ENCODE data around the gene UBLCP1.
"Not testable (repeated sequence)": the region's sequence is repeated elsewhere in the genome, so short reads cannot be mapped to it uniquely, and the experiment has no call there.

The UBLCP1 gene

GRCh38 chr5:159290741-159291140 is 27.7 kb downstream of the UBLCP1 start:
- Histone ChIP-seq H3K4me3 (ENCODE audit: control insufficient read depth in 1 of 7, extremely low read depth in 1 of 7, insufficient read depth in 4 of 7, low read depth in 2 of 7, low read length in 6 of 7) (no peak overlapping the region), H3K27ac (ENCODE audit: insufficient read depth in 1 of 2, low read depth in 1 of 2, low read length in 2 of 2, poor library complexity in 1 of 2, severe bottlenecking in 2 of 2) (no peak overlapping the region), H3K36me3 (ENCODE audit: control insufficient read depth in 4 of 4, insufficient read depth in 4 of 4, low read length in 3 of 4) (no peaks in the 10 kb centered on the region), H3K4me1 (ENCODE audit: control extremely low read depth in 1 of 4, control insufficient read depth in 4 of 4, insufficient read depth in 4 of 4, low read length in 3 of 4) (peaks cover 0 to 4% (median 2%) of the 10 kb centered on the region in 4 experiments), H3K9me3 (ENCODE audit: control extremely low read depth in 1 of 5, control insufficient read depth in 4 of 5, insufficient read depth in 2 of 5, low read depth in 1 of 5, low read length in 4 of 5) (no peaks in the 10 kb centered on the region), H3K27me3 (replicated peaks in 2 of 5; ENCODE audit: control insufficient read depth in 4 of 5, insufficient read depth in 5 of 5, low read length in 4 of 5) (no peaks in the 10 kb centered on the region)
- ChIA-PET CTCF (interaction anchor here (0.7 to 5.4 kb wide), 5 partner anchors 11 to 696 kb away, joined by 3 to 27 read pairs (median 6); no protein-coding TSS in a partner anchor), POLR2A (no interaction called here)
- peak in 1 of 3 donors; percentile 37 for DNase-seq
- 20% methylated on average over 4 of the region's 4 CpGs for WGBS (ENCODE audit: insufficient coverage)

DNA sequence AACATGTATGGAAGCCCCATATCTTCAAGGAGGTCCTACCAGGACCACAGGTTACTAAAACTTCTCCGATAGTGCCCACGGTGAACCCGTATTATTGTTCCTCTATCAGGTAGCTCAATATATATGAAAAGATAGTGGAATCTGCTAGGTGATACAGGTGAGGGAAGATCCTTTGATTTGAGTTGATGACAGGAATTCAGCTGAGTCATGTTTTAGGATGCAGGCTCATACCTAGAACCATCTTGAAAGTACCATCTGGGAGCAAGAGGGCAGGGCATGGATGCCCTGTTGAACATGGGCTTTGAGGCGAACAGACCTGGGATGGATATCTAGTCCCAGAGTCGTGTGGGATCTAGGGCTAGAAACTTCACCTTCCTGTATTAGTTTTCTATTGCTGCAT is 31.8 kb downstream of the UBLCP1 start:
- H3K36me3 ChIP-seq (ENCODE audit: control insufficient read depth in 4 of 4, insufficient read depth in 4 of 4, low read length in 3 of 4): no peaks in the 10 kb centered on the region
- WGBS (ENCODE audit: insufficient coverage): 100% methylated on average over 2 of the region's 5 CpGs
- POLR2A ChIA-PET: no interaction called here
- H3K9me3 ChIP-seq (ENCODE audit: control extremely low read depth in 1 of 5, control insufficient read depth in 4 of 5, insufficient read depth in 2 of 5, low read depth in 1 of 5, low read length in 4 of 5): peaks cover 0 to 20% (median 5%) of the 10 kb centered on the region in 5 experiments
- CTCF ChIA-PET: interaction anchor here (0.6 to 1.4 kb wide), 2 partner anchors 8 to 693 kb away, joined by 3 to 4 read pairs; no protein-coding TSS in a partner anchor
- no peak overlapping the region for H3K4me3 ChIP-seq (ENCODE audit: control insufficient read depth in 1 of 7, extremely low read depth in 1 of 7, insufficient read depth in 4 of 7, low read depth in 2 of 7, low read length in 6 of 7)
- no peak for DNase-seq
- H3K27me3 ChIP-seq (replicated peaks in 2 of 5; ENCODE audit: control insufficient read depth in 4 of 5, insufficient read depth in 5 of 5, low read length in 4 of 5): no peaks in the 10 kb centered on the region
- H3K27ac ChIP-seq (ENCODE audit: insufficient read depth in 1 of 2, low read depth in 1 of 2, low read length in 2 of 2, poor library complexity in 1 of 2, severe bottlenecking in 2 of 2): no peak overlapping the region
- peaks cover 0 to 4% (median 2%) of the 10 kb centered on the region in 4 experiments for H3K4me1 ChIP-seq (ENCODE audit: control extremely low read depth in 1 of 4, control insufficient read depth in 4 of 4, insufficient read depth in 4 of 4, low read length in 3 of 4)

DNA sequence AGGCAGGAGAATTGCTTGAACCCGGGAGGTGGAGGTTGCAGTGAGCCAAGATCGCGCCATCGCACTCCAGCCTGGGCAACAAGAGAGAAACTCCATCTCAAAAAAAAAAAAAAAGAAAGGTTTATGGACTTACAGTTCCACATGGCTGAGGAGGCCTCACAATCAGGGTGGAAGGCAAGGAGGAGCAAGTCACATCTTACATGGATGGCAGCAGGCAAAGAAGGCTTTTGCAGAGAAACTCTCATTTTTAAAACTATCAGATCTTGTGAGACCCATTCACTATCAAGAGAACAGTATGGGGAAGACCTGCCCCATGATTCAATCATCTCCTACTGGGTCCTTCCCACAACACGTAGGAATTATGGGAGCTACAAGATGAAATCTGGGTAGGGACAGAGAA is 34.2 kb downstream of the UBLCP1 start:
- CTCF ChIA-PET: interaction anchor here (1.2 kb wide), 1 partner anchor 8 kb away, joined by 3 read pairs; no protein-coding TSS in a partner anchor
- H3K9me3 ChIP-seq (ENCODE audit: control extremely low read depth in 1 of 5, control insufficient read depth in 4 of 5, insufficient read depth in 2 of 5, low read depth in 1 of 5, low read length in 4 of 5): peaks cover 0 to 33% (median 11%) of the 10 kb centered on the region in 5 experiments
- no CpG with 5 or more reads among the region's 5 CpGs for WGBS (ENCODE audit: insufficient coverage)
- H3K27me3 ChIP-seq (replicated peaks in 2 of 5; ENCODE audit: control insufficient read depth in 4 of 5, insufficient read depth in 5 of 5, low read length in 4 of 5); H3K4me3 ChIP-seq (ENCODE audit: control insufficient read depth in 1 of 7, extremely low read depth in 1 of 7, insufficient read depth in 4 of 7, low read depth in 2 of 7, low read length in 6 of 7); POLR2A ChIA-PET; DNase-seq; H3K27ac ChIP-seq (ENCODE audit: insufficient read depth in 1 of 2, low read depth in 1 of 2, low read length in 2 of 2, poor library complexity in 1 of 2, severe bottlenecking in 2 of 2); H3K4me1 ChIP-seq (ENCODE audit: control extremely low read depth in 1 of 4, control insufficient read depth in 4 of 4, insufficient read depth in 4 of 4, low read length in 3 of 4); H3K36me3 ChIP-seq (ENCODE audit: control insufficient read depth in 4 of 4, insufficient read depth in 4 of 4, low read length in 3 of 4): not testable (repeated sequence)

GRCh38 chr5:159301466-159301865 is 38.4 kb downstream of the UBLCP1 start:
- no peak for DNase-seq
- Histone ChIP-seq H3K36me3 (ENCODE audit: control insufficient read depth in 4 of 4, insufficient read depth in 4 of 4, low read length in 3 of 4) (no peaks in the 10 kb centered on the region), H3K27ac (ENCODE audit: insufficient read depth in 1 of 2, low read depth in 1 of 2, low read length in 2 of 2, poor library complexity in 1 of 2, severe bottlenecking in 2 of 2) (no peak overlapping the region), H3K9me3 (ENCODE audit: control extremely low read depth in 1 of 5, control insufficient read depth in 4 of 5, insufficient read depth in 2 of 5, low read depth in 1 of 5, low read length in 4 of 5) (peaks cover 0 to 46% (median 19%) of the 10 kb centered on the region in 5 experiments), H3K4me1 (ENCODE audit: control extremely low read depth in 1 of 4, control insufficient read depth in 4 of 4, insufficient read depth in 4 of 4, low read length in 3 of 4) (no peaks in the 10 kb centered on the region), H3K27me3 (replicated peaks in 2 of 5; ENCODE audit: control insufficient read depth in 4 of 5, insufficient read depth in 5 of 5, low read length in 4 of 5) (no peaks in the 10 kb centered on the region), H3K4me3 (ENCODE audit: control insufficient read depth in 1 of 7, extremely low read depth in 1 of 7, insufficient read depth in 4 of 7, low read depth in 2 of 7, low read length in 6 of 7) (no peak overlapping the region)
- ChIA-PET POLR2A (no interaction called here), CTCF (interaction anchor here (1.2 kb wide), 1 partner anchor 9 kb away, joined by 4 read pairs; no protein-coding TSS in a partner anchor)
- WGBS (ENCODE audit: insufficient coverage): no CpG with 5 or more reads among the region's 3 CpGs

GRCh38 chr5:159301929-159302860 is 39.1 kb downstream of the UBLCP1 start:
- POLR2A ChIA-PET; H3K27me3 ChIP-seq (replicated peaks in 2 of 5; ENCODE audit: control insufficient read depth in 4 of 5, insufficient read depth in 5 of 5, low read length in 4 of 5); H3K4me1 ChIP-seq (ENCODE audit: control extremely low read depth in 1 of 4, control insufficient read depth in 4 of 4, insufficient read depth in 4 of 4, low read length in 3 of 4); H3K36me3 ChIP-seq (ENCODE audit: control insufficient read depth in 4 of 4, insufficient read depth in 4 of 4, low read length in 3 of 4); H3K4me3 ChIP-seq (ENCODE audit: control insufficient read depth in 1 of 7, extremely low read depth in 1 of 7, insufficient read depth in 4 of 7, low read depth in 2 of 7, low read length in 6 of 7): not testable (repeated sequence)
- H3K27ac ChIP-seq (ENCODE audit: insufficient read depth in 1 of 2, low read depth in 1 of 2, low read length in 2 of 2, poor library complexity in 1 of 2, severe bottlenecking in 2 of 2): peak overlapping the region in 1 of 2 experiments; percentile 34
- 77% methylated on average over 7 of the region's 13 CpGs for WGBS (ENCODE audit: insufficient coverage)
- CTCF ChIA-PET: interaction anchor here (1.2 kb wide), 1 partner anchor 8 kb away, joined by 4 read pairs; no protein-coding TSS in a partner anchor
- peak; percentile 23 to 83 (median 74) for DNase-seq
- H3K9me3 ChIP-seq (ENCODE audit: control extremely low read depth in 1 of 5, control insufficient read depth in 4 of 5, insufficient read depth in 2 of 5, low read depth in 1 of 5, low read length in 4 of 5): peaks cover 0 to 46% (median 19%) of the 10 kb centered on the region in 5 experiments

- ChIA-PET CTCF (interaction anchor here (1.3 kb wide), 1 partner anchor 17 kb away, joined by 4 read pairs; no protein-coding TSS in a partner anchor), POLR2A (no interaction called here)
- WGBS (ENCODE audit: insufficient coverage): 100% methylated on average over 4 of the region's 4 CpGs
- H3K36me3 ChIP-seq (ENCODE audit: control insufficient read depth in 4 of 4, insufficient read depth in 4 of 4, low read length in 3 of 4): no peaks in the 10 kb centered on the region
- H3K27ac ChIP-seq (ENCODE audit: insufficient read depth in 1 of 2, low read depth in 1 of 2, low read length in 2 of 2, poor library complexity in 1 of 2, severe bottlenecking in 2 of 2): no peak overlapping the region
- DNase-seq: no peak
- no peaks in the 10 kb centered on the region for H3K4me1 ChIP-seq (ENCODE audit: control extremely low read depth in 1 of 4, control insufficient read depth in 4 of 4, insufficient read depth in 4 of 4, low read length in 3 of 4)
- H3K9me3 ChIP-seq (ENCODE audit: control extremely low read depth in 1 of 5, control insufficient read depth in 4 of 5, insufficient read depth in 2 of 5, low read depth in 1 of 5, low read length in 4 of 5): peaks cover 0 to 35% (median 19%) of the 10 kb centered on the region in 5 experiments
- H3K27me3 ChIP-seq (replicated peaks in 2 of 5; ENCODE audit: control insufficient read depth in 4 of 5, insufficient read depth in 5 of 5, low read length in 4 of 5): no peaks in the 10 kb centered on the region
- H3K4me3 ChIP-seq (ENCODE audit: control insufficient read depth in 1 of 7, extremely low read depth in 1 of 7, insufficient read depth in 4 of 7, low read depth in 2 of 7, low read length in 6 of 7): no peak overlapping the region
These were observed 40.2 kb downstream of the UBLCP1 start for GRCh38 chr5:159303286-159303685.

Measured in common myeloid progenitor, CD34-positive (primary cell).